IPS-NIHi7 (cell line): ENCODE results near the gene INPP4B.

ENCODE experiments used
- DNase-seq: peaks from one replicate; pipeline ENCODE4 v3.0.0; 2012; ENCODE audit warnings: mixed read lengths; ENCODE audit errors: extremely low spot score

INPP4B gene

DNA sequence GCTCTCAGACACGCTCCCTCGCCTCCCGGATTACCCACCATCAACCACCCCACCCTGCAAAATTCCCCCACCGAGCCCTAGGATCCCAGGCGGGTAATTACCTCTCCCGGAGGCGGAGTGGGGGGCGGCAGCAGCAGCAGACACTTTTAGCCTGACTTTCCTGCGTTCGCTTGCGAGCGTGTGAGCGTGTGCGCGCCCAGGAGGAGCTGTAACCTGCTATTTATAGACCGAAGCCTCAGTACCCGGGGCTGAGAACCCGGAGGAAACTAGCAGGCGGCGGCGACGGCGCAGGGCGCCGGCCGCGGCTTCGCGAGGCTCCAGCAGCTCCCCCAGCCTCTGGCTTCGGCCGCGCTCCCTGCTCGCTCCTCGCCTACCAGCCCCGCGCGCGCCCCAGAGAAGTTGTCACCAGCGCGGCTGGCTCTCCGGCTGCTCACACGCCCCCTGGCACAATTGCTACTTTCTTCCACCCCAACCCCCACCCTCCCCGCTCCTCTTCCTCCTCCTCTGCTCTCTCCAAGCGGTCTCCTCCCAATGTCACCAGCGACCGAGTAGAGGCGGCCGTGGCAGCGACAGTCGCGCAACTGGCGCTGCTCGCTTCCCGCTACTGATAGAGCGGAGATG, at the start of gene INPP4B:
Gene INPP4B, minus strand, starts transcription at position 194 of the 621 bp plus-strand sequence.
- peak; percentile 43 for DNase-seq

DNA sequence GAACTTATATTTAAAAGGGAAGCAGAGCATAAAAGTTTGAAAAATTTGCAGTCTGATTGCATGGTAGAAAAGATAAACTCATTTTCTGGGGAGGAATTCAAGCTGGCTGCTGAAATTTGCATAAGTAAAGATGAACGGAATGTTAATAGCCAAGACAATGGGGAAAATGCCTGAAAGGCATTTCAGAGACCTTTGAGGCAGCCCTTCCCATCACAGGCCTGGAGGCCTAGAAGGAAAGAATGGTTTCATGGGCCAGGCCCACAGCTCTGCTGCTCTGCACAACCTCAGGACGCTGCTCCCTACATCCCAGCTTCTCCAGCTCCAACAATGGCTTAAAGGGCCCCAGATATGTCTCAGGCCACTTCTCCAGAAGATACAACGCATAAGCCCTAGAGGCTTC, 46.9 kb upstream of the INPP4B start:
- no peak for DNase-seq

DNA sequence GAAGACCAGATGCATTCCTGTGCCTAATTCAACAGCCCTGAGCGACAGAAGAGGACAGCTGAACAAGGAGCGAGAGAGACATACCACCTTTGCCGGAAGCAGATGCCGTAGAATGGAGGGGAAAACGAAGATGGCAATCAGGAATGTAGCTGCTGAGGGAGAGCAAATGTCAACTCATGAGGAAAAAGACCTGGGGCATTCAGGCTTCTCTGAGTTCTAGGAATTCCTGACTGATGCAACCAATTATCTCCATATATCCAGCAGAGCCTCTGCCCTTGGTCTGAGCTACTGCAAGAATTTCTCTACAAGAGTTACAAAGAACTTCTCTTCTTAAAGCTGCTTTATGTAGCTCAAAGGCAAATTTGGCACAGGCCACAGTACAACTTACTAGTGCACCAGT, 40.5 kb upstream of the INPP4B start:
- DNase-seq: no peak

DNA sequence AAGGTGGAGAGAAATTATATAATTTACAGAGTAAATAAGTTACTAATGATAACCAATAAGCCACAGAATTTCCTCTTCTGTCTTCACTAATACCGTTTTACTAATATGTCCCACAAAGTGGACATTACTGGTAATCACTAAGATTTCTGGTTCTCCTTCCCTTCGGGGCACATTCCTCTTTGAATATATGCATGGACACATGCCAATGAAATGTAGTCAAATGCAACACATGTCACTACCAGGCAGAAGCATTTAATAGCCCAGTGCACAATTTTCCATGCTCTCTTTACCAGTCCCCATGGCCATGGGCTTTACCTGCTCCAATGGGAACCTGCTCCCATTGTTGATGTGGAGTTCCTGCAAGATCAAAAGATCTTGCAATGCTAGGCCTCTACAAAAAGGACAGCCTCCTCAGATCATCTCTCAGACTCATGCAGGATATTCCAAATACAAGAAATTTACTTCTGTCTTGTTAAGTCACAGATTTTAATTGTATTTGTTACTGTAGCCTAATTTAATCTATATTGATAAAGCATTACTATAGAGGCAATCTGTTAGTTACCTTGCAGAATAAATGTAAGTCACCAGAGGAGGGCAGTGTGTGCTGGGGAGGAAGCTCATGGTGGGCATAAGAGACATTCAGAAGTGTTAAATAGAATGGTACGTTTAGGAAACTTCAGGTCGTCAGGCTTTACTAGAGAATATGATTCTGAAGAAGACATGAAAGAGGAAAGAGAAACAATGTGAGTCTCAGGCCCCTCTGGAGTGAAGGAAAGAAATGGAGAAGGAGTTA, 37.1 kb upstream of the INPP4B start:
- DNase-seq: no peak

DNA sequence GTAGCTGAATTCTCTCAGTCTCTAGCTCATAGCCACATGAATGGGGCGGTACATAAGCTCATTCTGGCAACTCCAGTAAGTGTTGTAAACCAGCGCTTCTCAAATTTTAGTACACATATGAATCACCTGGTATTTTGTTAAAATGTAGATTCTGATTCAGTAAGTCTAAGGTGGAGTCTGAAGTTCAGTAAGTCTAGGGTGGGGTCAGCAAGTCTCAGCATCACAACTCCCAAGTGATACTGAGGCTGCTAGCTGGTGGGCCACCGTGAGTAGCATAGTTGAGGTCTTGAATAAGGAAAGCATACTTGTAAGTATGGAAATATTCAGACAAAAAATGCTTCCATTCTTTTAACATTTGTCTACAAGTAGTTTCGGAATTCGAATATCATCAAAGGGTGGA, 36.1 kb upstream of the INPP4B start:
- DNase-seq: no peak

DNA sequence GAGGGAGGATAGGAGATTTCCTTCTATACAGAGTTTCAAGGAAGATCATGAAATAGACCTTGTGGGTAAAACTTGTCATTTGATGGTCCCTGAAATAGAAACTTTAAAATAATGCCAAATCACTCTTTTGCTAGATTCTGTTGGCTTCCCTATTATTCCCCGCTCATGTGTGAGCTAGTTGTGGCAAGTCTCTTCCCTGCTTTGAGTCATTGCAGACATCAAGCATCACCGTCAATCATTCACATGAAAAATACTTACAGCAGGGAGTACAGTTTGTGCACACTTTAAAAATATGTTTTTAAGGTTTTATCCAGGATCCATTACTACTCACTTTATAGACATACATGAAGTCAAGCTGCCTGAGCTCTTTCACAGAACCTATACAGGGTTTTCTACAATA, 35.2 kb upstream of the INPP4B start:
- DNase-seq: no peak

DNA sequence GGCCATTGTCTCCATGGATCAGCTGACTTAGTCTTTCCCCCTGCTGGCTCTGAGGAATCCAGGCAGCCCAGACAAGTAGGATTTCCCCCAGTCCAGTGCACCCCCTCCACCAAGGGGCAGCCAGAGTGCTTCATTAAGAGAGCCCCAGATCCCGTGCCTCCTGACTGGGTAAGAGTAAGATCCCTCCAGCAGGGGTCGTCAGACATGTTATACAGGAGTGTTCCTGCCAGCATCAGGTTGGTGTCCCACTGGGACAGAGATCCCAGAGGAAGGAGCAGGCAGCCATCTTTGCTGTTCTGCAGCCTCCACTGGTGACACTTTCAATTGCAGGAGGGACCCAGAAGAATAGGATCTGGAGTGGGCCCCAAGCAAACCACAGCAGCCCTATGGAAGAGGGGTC, 29.0 kb upstream of the INPP4B start:
- no peak for DNase-seq

DNA sequence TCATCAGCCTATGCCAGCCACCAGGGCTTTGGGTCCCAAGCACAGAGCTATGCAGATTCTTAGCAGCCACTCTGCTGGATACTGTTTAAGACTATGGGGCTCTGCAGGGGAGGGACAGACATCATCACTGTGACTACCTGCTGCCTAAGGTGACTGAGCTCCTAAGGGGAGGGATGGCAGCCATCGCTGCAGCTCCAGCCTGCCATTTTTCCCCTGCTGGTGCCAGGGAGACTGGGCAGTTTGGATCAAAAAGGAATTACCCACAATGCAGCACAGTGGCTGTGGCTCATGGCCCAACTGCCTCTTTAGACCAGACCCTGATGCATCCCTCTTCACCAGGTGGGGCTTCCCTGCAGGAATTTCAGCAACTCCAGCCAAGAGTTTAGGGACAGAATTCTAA, 28.6 kb upstream of the INPP4B start:
- no peak for DNase-seq

DNA sequence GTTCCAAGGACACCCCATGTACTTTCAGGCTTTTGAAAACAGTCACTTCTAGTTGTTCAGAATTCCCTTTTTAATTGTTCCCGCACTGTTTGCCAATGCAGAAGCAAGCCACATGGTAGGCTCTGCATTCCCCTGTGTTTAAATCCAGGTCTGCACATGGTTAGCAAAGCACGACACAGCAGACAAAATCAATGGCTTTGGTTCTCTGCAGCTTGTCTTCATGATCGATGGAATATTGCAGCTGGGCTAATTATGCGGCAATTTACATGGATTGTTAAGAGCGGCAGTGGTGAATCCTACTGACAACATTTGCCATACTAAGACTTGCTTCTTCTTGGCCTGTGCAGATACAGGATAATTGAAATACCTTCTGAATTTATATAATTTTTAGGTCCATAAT, 20.6 kb upstream of the INPP4B start:
- no peak for DNase-seq

DNA sequence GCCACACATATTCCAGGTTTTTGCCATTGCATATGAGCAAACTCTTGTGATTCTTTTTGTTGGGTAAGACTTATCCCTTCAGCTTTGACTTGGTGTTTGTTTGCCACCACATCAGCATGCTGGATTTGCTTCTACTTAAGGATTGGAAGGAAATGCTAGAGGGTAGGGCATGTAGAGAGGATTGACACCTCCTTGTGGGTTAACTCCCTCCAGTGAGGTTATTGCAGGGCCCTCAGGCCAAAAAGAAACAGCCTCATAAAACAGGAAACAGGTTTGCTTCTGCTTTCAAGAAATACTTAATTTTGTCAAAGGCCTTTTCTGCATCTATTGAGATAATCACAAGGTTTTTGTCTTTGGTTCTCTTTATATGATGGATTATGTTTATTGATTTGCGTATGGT, 15.2 kb upstream of the INPP4B start:
- DNase-seq: no peak

DNA sequence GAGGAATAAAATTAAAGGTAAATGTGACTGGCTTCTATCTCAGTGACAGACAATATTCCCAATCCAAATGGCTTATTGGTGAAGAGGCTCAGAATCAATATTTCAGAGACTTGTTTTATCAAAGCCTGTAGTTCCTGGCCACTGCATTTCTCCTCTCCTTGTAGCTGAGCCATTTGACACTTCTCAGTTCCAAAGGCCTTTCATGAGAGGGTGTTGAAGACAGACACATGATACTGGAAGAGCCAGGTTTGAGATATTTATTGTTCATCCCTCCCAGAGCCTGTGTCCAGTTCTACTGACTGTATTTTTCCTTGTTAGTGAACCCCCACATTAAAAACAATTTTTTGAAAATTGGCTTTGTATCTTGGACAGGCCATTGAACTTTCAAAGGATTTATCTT, 12.9 kb upstream of the INPP4B start:
- DNase-seq: no peak

DNA sequence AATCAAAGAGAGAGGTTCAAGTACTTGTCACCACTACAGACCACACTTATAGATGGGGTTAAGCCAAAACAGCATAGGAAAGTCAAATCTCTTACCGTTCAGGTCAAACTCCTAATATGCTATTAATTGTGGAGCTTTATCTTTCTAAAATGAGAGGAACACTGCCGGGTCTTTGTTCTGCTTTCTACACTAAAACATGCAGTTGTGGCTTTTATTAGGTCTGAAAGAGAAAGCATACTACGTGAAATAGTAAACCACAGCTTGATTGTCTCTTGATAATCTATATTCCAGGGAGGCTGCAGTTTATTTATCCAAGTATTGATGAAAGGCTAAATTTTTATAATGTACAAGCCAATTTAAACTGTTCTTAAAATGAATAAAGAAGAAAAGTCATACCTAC, 12.3 kb upstream of the INPP4B start:
- DNase-seq: no peak

DNA sequence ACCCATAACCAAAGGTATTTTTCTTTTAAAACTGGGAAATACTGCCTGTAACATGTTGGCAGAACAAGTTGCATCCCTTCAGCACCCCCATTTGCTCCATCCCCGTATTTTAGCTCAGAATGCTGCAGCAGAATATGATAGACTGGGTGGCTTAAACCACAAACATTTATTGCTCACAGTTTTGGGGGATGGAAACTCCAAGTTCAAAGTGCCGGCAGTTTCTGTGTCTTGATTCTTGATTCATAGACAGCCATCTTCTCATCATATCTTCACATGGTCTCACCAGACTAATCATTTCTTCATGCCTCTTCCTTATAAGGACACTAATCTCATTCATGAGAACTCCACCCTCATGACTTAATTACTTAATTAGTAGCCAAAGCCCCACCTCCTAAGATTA, 10.5 kb upstream of the INPP4B start:
- no peak for DNase-seq

DNA sequence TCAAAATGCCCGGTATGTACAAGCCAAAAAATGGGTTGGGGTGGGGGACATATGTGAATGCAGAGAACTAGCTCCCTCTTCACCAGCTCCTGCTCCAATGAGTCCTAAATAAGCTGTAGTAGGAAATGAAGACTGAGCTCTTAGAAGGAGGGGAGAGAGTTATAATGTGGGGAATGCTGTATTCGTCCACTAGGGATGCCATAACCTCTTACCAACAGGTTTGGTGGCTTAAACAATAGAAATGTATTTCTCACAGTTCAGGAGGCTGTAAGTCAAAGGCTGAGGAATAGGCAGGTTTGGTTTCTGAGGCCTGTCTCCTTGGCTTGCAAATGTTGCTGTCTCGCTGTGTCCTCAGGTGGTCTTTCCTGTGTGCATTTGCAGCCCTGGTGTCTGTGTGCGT, 4.4 kb upstream of the INPP4B start:
- DNase-seq: no peak

DNA sequence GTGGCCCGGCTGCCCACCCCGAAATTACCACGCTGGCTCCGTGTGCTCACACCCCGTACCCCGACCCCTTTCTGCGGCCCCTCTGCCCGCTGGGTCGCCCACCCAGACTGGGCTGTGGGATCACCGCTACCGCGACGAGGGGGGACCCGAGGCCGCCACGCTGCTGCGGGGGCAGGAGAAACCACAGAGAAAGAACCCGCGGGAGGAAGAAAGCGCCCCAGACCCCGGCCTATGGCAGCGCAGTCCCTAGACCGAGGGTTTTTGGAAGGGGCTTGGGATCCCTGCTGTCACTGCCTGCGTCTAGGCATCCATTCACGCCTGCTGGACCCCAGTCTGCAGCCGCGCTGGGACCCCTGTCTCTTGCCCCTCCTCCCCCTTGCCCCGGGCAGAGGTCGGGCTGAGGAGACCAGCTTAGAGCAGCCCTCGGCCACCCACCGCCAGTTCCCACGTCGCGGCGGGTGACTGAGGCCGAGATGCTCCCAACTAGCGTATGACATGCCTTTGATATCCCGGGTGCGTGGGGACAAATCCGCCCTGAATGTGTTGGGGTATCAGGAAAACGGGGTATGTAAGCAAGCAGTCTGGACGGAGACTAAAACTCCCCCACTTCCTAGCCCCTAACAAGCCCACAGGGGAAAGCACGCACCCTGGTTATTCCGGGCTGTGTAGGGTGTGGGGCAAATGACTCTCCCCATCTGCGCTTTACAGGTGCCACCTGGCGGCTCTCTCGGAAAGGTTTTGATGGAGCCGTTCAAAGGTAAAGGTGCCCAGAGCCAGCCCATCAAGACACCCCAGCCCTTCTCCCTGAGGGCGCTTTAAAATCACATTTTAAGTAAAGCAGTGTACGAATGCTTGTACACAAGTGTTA, 862 bp upstream of the INPP4B start:
- DNase-seq: peak; percentile 54

DNA sequence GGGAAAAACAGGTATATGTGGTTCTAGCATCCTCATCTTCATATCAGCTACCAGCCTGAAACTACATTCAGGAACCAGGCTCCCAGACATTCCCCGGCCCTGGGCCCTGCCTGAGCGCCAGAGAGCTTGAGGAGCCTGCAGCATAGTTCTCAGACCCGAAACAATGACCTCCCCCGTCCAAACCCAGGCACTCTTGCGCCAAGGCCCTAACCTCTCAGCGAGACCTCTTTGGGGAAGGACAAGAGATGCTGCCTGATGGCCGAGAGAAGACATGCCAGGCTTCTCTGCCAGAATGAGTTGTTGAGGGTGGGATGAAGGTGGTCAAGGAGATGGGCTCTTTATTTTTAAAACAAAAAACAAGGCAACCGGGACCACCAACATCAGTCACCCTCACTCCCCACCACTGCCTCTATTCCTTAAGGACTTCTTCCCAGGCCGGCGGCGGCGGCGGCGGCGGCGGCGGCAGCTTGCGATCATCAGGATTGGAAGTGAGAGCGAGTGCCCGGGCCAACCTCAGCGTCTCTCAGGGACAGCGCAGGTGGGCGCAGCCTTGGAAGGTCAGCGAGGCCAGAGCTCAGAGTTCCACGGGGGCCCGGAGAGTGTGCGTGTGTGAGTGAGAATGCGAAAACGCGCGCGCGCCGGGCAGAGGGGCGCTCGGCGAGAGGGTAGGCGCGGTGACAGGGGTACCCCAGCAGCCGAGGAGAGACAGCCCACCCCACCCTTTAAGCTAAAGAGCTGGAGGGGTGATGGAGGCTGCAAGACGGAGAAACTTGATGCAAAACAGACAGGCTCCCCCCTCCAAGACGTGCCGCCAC, 601 bp downstream of the INPP4B start:
- no peak for DNase-seq

DNA sequence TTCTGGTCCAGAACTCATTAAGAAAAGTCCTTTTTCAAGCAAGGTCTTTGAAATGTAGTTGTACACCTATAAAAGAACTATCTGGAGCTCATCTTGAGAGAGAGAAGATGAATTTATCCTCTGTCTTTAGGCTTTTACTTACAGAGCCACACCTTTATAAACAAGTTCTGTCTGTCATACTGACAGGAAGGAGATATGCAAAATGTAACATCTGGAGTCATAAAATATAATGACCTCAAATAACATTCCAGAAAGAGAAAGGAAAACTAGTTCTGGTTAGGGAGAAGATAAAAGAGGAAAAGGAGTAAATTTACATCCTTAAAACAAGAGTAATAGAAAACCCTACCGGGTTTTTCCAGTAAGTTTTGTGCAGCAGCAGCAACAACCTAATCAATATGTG, 1.3 kb downstream of the INPP4B start:
- DNase-seq: no peak

DNA sequence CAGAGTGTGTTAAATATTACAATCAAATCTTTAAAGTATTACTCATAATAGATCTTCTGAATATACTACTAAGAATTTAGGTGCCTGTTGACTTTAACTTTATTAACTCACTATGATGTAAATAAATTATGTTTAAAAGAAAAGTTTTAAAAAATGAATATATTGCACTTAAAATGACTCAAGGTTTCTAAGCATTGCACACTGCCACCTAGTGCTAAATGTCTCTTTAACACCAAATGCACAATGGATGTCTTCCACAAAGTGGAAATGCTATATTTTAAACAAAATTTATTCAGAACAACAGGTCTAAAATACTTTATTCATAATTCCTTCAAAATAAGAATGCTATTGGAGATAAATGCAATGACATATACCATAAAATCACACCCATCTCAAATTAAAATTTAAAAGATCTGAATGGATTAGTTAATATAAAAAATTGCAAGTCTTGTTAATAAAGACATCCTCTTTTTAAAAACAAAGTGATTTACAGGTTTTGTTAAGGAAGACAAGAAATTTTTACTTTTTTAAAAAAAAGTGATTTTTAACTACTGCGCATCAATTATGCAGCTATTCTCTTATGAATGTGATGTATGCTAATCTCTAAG, 5.5 kb downstream of the INPP4B start:
- no peak for DNase-seq

DNA sequence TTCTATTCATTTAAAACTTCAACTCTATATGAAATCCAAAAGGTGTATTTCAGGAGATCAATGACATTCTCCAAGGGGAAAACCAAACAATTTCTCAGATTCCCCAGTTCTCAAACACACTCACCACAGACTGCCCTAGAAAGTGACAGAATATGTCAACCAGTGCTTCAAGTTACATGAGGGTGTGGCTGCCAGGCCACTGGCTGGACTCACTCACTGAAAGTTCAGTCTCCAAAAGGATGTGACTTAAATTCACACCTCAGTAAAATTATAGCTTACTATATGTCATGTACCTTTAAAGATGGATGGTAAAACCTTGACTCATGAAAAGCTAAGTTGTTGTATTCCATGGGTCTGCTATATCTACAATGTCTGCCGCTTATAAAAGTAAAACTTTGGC, 7.3 kb downstream of the INPP4B start:
- DNase-seq: no peak

DNA sequence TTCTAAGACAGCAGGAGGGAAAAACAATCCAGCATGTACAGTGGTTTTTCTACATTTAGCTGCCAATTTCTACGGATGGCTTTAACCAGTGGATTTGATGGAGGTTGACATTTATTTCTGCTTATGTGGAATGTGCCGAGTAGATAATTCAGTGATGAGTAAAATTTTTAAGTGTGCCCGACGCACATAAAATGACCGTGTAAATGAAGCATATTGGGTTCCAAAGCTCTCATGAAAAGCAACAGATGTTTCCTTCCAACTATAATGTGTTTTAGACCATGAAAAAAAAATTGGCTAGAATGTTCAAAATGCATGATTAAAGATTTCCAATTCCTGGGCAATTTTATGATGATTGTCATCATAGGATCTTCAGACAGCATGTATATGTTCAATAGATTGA, 14.1 kb downstream of the INPP4B start:
- DNase-seq: no peak

DNA sequence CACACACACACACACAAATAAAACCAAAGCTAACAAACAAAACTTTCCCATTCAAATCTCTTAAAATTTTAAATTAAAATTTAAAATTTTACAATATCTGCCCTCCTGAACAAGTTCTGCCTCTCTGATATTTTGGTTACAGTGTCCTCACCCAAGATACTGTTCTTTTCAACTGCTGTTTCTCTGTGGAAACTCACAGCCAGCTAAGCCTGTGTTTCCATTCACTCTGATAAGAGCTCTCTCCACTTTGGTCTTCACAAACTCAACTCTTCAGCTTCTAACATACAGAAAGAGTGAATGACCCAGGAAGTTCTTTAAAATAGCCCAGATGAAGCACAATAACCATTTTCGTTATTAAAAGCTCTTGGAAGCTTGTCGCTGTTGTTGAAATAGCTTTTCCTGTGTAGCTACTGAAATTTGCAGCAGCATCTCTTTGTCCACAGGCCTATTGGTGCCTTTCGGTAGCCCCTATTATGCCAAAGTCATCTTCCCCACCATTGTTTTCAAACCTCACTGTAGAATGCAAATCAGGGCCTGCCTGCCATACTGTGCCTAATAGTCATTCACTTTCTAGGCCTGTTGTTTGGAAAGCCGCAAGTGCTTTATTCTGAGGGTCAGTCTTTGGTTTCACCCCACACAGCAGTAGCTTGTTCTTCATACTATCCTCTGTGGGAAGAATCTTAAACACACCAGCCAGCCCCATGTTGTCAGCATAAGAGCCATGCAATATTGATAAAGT, 19.4 kb downstream of the INPP4B start:
- DNase-seq: no peak
